Endometrium (tissue), 2 donors: ENCODE measurements around the gene CLEC11A.
"Not testable (repeated sequence)": the region's sequence is repeated elsewhere in the genome, so short reads cannot be mapped to it uniquely, and the experiment has no call there.

Source experiments
- FAIRE-seq: peaks from 2 replicates; lab custom pipeline; 2012; peaks lifted over from hg19 to GRCh38; lab: Jason Lieb, UNC
- donor health status: control.
- donor health status: control.

CLEC11A gene

GRCh38 chr19:50723735-50724521 lies 764 bp downstream of the CLEC11A start:
- FAIRE-seq = no peak

GRCh38 chr19:50724522-50725217 lies 1.5 kb downstream of the CLEC11A start:
- FAIRE-seq = no peak

- FAIRE-seq = no peak
Measured at GRCh38 chr19:50725218-50725910, 2.2 kb downstream of the CLEC11A start.

DNA sequence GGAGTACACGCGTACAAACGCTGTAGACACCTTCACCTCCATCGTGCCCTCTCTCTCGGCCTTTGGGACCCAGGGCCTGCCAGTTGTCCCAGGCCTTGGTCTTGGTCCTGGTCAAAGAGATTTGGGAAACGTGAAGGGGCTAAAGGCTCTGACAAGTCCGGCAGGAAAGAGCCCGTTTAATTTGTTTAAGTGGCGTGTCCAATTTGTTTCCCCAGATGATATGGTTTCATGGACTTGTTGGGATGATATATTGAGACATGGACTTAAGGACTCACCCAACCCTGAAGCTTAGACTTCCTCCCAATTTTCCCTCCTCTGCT lies 2.7 kb downstream of the CLEC11A start:
- no peak for FAIRE-seq

DNA sequence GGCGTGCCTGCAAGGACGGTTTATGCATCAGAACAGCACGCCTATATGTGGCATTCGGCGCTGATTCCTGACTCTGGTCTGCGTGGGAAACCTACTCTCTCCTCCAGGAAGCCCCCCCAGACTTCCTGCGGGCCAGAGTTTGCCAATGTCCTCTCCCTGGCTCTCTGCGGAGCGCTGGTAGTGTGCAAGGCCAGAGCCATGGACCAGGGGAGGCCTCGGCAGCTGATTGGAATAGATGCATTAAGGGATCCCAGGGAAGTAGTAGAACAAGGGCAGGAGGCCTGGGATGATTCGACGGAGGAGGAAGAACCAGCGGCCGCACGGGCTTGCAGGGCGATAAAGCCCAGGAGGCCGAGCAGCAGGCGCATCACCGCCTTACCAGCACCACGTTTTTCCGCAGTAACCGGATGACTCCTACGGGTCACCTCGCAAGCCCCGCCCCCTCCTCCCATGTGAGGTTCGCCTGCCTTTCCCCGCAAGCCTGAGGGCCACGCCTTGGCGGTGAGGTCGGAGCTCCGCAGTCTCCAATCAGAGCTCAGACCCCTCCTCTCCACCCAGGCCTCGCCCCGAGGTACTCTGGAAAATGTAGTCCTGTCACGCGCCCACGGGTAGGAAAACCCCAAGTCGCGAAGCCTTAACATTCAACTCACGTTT lies 5.0 kb downstream of the CLEC11A start:
- FAIRE-seq = peak; percentile 53

- FAIRE-seq = no peak
Measured at GRCh38 chr19:50729894-50730293, 6.7 kb downstream of the CLEC11A start.

- FAIRE-seq = no peak
Measured at GRCh38 chr19:50735869-50736268, 12.7 kb downstream of the CLEC11A start.

DNA sequence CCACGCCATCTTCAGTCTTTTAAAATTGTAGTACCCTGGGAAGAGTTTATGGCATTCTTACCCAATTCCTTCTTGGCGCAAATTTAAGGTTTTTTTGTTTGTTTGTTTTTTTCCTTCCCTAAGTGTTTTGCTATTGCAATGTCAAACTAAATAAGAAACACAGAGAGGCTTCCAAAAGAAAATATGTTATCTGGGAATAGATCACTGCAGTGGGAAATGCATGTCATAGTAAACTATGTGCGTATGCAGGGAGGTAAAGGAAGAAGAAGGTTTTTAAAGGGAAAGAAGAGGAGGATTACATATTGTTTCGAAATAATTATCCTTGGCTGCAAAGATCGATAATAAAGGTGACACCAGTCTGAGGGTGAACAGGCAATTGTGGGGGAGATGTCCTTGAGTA lies 13.2 kb downstream of the CLEC11A start:
- no peak for FAIRE-seq

DNA sequence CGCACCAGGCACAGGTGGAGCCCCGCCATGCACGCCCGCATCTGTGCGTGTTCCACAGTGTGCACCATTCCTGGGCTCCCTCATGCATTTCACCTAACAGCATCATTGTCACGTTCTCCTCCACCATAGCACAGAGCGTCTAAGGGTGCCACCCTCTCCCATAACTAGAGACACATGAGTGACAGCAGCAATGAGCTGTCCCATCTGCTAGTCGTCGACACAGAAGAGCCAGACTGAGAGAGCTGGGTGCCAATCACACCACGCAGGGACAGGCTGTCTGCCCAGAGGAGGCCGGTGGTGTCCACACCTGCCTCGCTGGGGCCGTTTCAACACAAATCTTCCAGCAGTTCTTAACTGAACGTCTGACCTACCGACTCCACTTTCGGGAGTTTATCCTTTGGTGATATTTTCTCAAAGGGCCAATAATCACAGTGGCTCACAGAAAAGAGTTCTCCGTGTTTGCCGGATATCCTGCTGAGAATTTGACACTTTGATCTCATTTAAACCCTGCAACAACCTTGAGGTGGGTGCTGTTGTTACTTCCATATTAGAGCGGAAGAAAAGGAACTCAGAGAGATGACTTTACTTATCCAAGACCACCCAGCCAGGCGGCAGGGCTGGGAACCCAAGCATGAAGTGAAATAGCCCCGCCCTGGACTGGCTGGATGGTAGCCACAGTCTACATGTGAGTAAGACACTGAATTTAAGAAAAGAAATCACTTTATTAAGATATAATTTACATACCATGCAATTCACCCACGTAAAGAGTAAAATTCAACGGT lies 16.2 kb downstream of the CLEC11A start:
- FAIRE-seq = no peak

DNA sequence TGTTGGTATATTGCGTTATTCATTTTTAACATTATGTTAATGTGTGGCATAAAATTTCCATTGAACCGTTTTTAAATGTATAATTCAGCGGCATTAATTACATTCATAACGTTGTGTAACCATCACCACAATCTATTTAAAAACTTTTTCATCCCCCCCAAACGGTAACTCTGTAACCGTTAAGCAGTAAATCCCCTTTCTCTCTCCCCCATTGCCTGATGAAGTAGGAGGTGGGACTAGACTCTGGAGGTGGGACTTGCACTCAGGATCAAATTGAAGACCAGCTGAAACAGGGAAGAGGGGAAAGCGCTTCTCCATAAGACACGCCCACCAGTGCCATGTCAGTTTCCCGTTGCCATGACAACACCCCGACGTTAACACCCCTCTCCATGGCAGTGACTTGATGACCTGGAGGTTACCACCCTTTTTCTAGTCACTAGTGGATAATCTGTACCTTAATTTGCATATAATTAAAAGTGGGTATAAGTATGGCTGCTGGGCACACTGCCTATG lies 16.8 kb downstream of the CLEC11A start:
- no peak for FAIRE-seq

GRCh38 chr19:50741179-50741933 lies 18.2 kb downstream of the CLEC11A start:
- FAIRE-seq = no peak

GRCh38 chr19:50743537-50743936 lies 20.4 kb downstream of the CLEC11A start:
- no peak for FAIRE-seq

DNA sequence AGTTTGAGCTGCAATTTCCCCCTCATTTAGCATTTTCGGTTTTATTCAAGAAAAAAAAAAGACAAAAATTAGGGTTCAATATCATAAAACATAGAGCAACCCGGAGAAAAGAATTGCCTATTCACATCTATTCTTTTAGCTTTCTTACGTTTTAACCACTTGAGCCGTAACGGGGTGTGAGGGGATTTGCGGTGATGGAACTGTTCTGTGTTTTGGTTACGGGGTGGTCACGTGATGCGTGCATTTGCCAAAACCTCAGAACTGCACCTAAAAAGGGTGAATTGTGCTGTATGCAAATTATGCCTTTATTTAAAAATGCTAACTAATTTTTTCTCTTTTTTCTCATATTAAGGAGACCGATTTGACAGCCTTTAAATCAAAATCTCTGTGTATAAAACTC lies 22.1 kb downstream of the CLEC11A start:
- FAIRE-seq = no peak

GRCh38 chr19:50747141-50747540 lies 24.0 kb downstream of the CLEC11A start:
- not testable (repeated sequence) for FAIRE-seq

GRCh38 chr19:50749490-50749889 lies 26.3 kb downstream of the CLEC11A start:
- no peak for FAIRE-seq

- FAIRE-seq = no peak
Measured at GRCh38 chr19:50750010-50750409, 26.8 kb downstream of the CLEC11A start.

- FAIRE-seq = no peak
Measured at GRCh38 chr19:50753879-50754278, 30.7 kb downstream of the CLEC11A start.

DNA sequence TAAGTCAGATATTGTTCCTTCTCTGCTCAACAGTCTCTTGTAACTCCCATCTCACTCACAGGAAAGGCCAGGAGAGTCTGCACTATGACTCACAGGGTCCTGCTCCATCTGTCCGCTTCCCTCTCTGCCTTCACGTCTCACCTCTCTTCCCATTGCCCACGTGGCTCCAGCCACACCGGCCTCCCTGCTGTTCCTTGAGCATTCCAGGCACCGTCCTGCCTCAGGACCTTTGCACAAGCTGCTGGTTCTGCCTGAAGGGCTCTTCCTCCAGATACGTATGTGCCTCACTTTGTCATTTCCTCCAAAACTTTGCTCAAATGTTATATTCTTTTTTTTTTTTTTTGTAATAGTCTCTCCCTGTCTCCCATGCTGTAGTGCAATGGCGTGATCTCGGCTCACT lies 33.1 kb downstream of the CLEC11A start:
- FAIRE-seq = not testable (repeated sequence)

GRCh38 chr19:50757624-50758023 lies 34.5 kb downstream of the CLEC11A start:
- not testable (repeated sequence) for FAIRE-seq

- not testable (repeated sequence) for FAIRE-seq
Measured at GRCh38 chr19:50759076-50759475, 35.9 kb downstream of the CLEC11A start.

DNA sequence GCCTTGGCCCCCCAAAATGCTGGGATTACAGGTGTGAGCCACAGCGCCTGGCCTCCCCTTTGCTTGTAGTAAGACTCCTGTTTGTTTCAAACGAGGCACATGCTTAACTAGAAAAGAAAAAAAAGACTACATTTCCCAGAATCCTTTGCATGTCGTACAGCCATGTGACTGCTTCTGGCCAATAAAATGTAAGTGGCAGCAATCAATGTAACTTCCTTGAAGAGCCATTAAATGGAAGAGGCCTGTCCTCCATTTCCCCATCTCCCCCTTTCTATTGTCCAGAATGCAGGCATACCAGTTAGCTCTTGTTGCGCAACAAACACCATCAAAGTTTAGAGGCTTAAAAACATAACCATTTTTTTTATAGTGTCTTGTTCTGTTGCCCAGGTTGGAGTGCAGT lies 36.7 kb downstream of the CLEC11A start:
- no peak for FAIRE-seq
